ENCODE results near the gene STRN4.

Gene STRN4

GRCh38 chr19:46687438-46688145 lies 58.7 kb downstream of the STRN4 start:
- TF ChIP-seq CTCF (conservative IDR thresholded peaks at IDR 0.05; ENCODE audit: low read depth) = no peak
- DNase-seq (ENCODE audit: low spot score) = no peak
- CTCF ChIA-PET = interaction anchor here (0.6 kb wide), 1 partner anchor 405 kb away, joined by 3 read pairs; no protein-coding TSS in a partner anchor
- H3K27ac ChIP-seq = no peak overlapping the region
- POLR2A ChIA-PET (ENCODE audit: low non-redundant PET) = interaction anchor here (0.6 kb wide), 1 partner anchor 1159 kb away, joined by 6 read pairs; no protein-coding TSS in a partner anchor

- no peak for DNase-seq (ENCODE audit: low spot score)
- CTCF ChIA-PET = no interaction called here
- POLR2A ChIA-PET (ENCODE audit: low non-redundant PET) = no interaction called here
- TF ChIP-seq CTCF (conservative IDR thresholded peaks at IDR 0.05; ENCODE audit: low read depth) = no peak
- no peak overlapping the region for H3K27ac ChIP-seq
These were observed 61.1 kb downstream of the STRN4 start for GRCh38 chr19:46685189-46685588.

GRCh38 chr19:46678110-46678732 lies 68.0 kb downstream of the STRN4 start:
- peak overlapping the region; percentile 16; the same call in 1 of the 2 replicates for H3K27ac ChIP-seq
- CTCF ChIA-PET = interaction anchor here (1.2 kb wide), 1 partner anchor 24 kb away, joined by 3 read pairs; no protein-coding TSS in a partner anchor
- no peak for TF ChIP-seq CTCF (conservative IDR thresholded peaks at IDR 0.05; ENCODE audit: low read depth)
- peak; percentile 72 for DNase-seq (ENCODE audit: low spot score)
- POLR2A ChIA-PET (ENCODE audit: low non-redundant PET) = no interaction called here

- peak; percentile 65 for DNase-seq (ENCODE audit: low spot score)
These were observed 71.7 kb downstream of the STRN4 start for GRCh38 chr19:46674416-46675178.

GRCh38 chr19:46670813-46671212 lies 75.4 kb downstream of the STRN4 start:
- H3K27ac ChIP-seq = no peak overlapping the region; the same call in 1 of the 2 replicates
- POLR2A ChIA-PET (ENCODE audit: low non-redundant PET) = no interaction called here
- CTCF ChIA-PET = interaction anchor here (0.8 kb wide), 2 partner anchors 9 to 54 kb away, joined by 3 read pairs; no protein-coding TSS in a partner anchor
- no peak for TF ChIP-seq CTCF (conservative IDR thresholded peaks at IDR 0.05; ENCODE audit: low read depth)
- no peak for DNase-seq (ENCODE audit: low spot score)

More at GRCh38 chr19:46674416-46675178, 71.7 kb downstream of the STRN4 start:
- no peak overlapping the region for H3K27ac ChIP-seq
- CTCF ChIA-PET = interaction anchor here (0.6 to 1.2 kb wide), 2 partner anchors 8 to 30 kb away, joined by 3 to 10 read pairs; no protein-coding TSS in a partner anchor
- no peak for TF ChIP-seq CTCF (conservative IDR thresholded peaks at IDR 0.05; ENCODE audit: low read depth)
- POLR2A ChIA-PET (ENCODE audit: low non-redundant PET) = no interaction called here
